Transverse colon (tissue), 3 donors: Measurements from ENCODE around the gene TENM4.

Experiments
- EP300 ChIP-seq: sonication (generic); formaldehyde crosslinking; IDR thresholded peaks from one replicate; pipeline ENCODE4 v1.6.1; 2017; ENCODE audit warnings: antibody characterized with exemption, low read depth
- TF ChIP-seq, protein P1 (sequence below), 5 experiments: fragments of 200-600 bp in 3 of 5; fragments of 450-650 bp in 2 of 5; sonication (generic) in 3 of 5; IDR thresholded peaks; 1 replicate in 2 of 5; 2 replicates in 3 of 5; pipeline ENCODE4 v1.5.1; 2016 to 2017; ENCODE audit warnings: antibody characterized with exemption in 5 of 5, inconsistent platforms in 3 of 5, mild to moderate bottlenecking in 2 of 5, moderate library complexity in 1 of 5

DNA sequence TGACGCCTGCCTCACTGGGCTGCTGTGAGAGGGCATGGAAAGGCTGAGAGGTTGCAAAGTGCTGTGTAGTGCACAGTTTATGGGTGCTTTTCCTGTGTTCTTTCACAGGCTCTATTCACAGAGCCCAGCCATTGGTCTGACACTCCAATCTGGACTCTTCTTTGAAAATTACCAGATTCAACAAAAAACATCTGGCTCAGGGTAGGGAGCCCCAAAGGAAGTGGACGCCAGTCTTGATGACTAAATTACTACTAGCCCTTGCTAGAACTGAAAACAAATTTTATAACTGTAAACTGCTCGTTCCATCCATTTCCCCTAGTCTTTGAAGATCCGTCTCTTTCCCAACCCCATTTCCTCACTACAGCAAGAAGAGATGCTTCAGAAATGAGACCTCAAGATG, 178.6 kb downstream of the TENM4 start:
- TF ChIP-seq, protein P1, sequence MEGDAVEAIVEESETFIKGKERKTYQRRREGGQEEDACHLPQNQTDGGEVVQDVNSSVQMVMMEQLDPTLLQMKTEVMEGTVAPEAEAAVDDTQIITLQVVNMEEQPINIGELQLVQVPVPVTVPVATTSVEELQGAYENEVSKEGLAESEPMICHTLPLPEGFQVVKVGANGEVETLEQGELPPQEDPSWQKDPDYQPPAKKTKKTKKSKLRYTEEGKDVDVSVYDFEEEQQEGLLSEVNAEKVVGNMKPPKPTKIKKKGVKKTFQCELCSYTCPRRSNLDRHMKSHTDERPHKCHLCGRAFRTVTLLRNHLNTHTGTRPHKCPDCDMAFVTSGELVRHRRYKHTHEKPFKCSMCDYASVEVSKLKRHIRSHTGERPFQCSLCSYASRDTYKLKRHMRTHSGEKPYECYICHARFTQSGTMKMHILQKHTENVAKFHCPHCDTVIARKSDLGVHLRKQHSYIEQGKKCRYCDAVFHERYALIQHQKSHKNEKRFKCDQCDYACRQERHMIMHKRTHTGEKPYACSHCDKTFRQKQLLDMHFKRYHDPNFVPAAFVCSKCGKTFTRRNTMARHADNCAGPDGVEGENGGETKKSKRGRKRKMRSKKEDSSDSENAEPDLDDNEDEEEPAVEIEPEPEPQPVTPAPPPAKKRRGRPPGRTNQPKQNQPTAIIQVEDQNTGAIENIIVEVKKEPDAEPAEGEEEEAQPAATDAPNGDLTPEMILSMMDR (IDR thresholded peaks at IDR 0.05) = no peak
- no peak for TF ChIP-seq EP300
